ENCODE data around the gene MYH3.

DNA sequence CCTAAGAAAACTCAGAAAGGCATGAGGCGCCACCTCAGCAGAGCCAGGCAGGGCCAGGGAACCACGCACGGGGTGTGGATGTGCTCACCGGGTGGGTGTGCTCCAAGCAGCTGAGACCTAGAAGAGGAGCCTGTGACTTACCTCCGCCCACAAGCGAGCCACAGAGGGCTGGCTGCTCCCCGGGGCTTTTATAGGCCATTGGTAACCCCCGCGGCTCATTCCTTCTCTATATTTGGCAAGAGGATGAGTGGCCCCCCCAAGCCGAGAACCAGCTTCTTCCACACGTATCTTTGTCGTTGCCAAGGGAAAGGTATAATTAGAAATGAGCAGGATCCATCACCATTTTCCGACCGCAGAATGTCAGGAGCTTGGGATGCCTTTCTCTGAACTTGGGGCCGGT, at the start of gene MYH3:
- no peak for TF ChIP-seq CTCF (IDR thresholded peaks at IDR 0.05; ENCODE audit: low read depth, low read length)
- no peak for TF ChIP-seq EZH2phosphoT487 (IDR thresholded peaks at IDR 0.05; ENCODE audit: low read depth)
